Natural killer cell (primary cell): ENCODE results near the gene CDK5R2. TPM values are rescaled to one million over a fixed set of nuclear protein-coding genes. Genes with fewer than 3 reads are reported as not detected.

Source experiments
- ATAC-seq, 3 donors: fragments of 150-1000 bp in 2 of 3; fragments of 200-7000 bp in 1 of 3; cut with Tn5 transposase; 1 replicate in 1 of 3; 2 replicates in 2 of 3; pipeline ENCODE4 v1.10.0; 2021; ENCODE audit warnings: mild to moderate bottlenecking in 2 of 3, moderate library complexity in 2 of 3
- DNase-seq, 2 donors: peaks; one replicate each; pipeline versions ENCODE4 v3.0.0 to v3.0.0-alpha.2; 2013 to 2021; ENCODE audit warnings: mixed read lengths in 1 of 2
- H3K27ac ChIP-seq: one replicate; pipeline ENCODE4 v1.5.1; 2013; ENCODE audit warnings: mild to moderate bottlenecking, low read length
- H3K27me3 ChIP-seq: one replicate; pipeline ENCODE4 v1.6.1; 2013; ENCODE audit warnings: low read length; ENCODE audit not compliant: control insufficient read depth, insufficient read depth
- H3K36me3 ChIP-seq: one replicate; pipeline ENCODE4 v1.6.1; 2013; ENCODE audit warnings: low read length; ENCODE audit not compliant: control insufficient read depth, insufficient read depth
- H3K4me1 ChIP-seq: one replicate; pipeline ENCODE4 v1.6.1; 2013; ENCODE audit warnings: low read length; ENCODE audit not compliant: control insufficient read depth, insufficient read depth
- H3K4me3 ChIP-seq: one replicate; pipeline ENCODE4 v1.5.1; 2013; ENCODE audit warnings: low read length
- H3K9me3 ChIP-seq: one replicate; pipeline ENCODE4 v1.6.1; 2013; ENCODE audit warnings: low read length; ENCODE audit not compliant: control insufficient read depth, insufficient read depth
- H3K27ac Mint-ChIP-seq, 2 donors: one replicate each; pipeline ENCODE4 v1.8.0; 2022; ENCODE audit warnings: mild to moderate bottlenecking in 2 of 2, mixed read lengths in 2 of 2, moderate library complexity in 1 of 2
- H3K27me3 Mint-ChIP-seq, 2 donors: one replicate each; pipeline ENCODE4 v1.8.0; 2022; ENCODE audit warnings: low read depth in 2 of 2, mixed read lengths in 2 of 2
- H3K36me3 Mint-ChIP-seq: one replicate; pipeline ENCODE4 v1.8.0; 2022; ENCODE audit warnings: mixed read lengths
- H3K4me1 Mint-ChIP-seq, 2 donors: one replicate each; pipeline ENCODE4 v1.8.0; 2022; ENCODE audit warnings: mixed read lengths in 2 of 2
- H3K4me3 Mint-ChIP-seq: one replicate; pipeline ENCODE4 v1.8.0; 2022; ENCODE audit warnings: mild to moderate bottlenecking, moderate library complexity, mixed read lengths
- H3K9me3 Mint-ChIP-seq, 2 donors: one replicate each; pipeline ENCODE4 v1.8.0; 2022; ENCODE audit warnings: mixed read lengths in 2 of 2
- CTCF ChIP-seq: fragments of 200-600 bp; IDR thresholded peaks from one replicate; pipeline ENCODE4 v1.8.0; 2022; ENCODE audit warnings: antibody characterized with exemption
- WGBS: methylation state at CpG from one replicate; pipeline ENCODE4 v1.1.7; 2013; ENCODE audit warnings: missing lambda C conversion rate; ENCODE audit not compliant: insufficient coverage; 5-methylcytosine and 5-hydroxymethylcytosine counted together
- intact Hi-C: fragments of 100-400 bp; cut with micrococcal nuclease; formaldehyde crosslinking; loops from one replicate; pipeline ENCODE4 v1.14.2; 2022
- total RNA-seq, 4 donors: library from RNA; stranded (reverse); fragments of 120-200 nt in 1 of 4; gene quantifications; one replicate each; pipeline versions ENCODE4 v1.2.3 to v1.2.4, GENCODE V29; 2013 to 2022

CDK5R2 gene
- total RNA-seq, 3 donors from 2014 or later (not counting 1 experiment from before 2014, with no cell fraction given) = not detected

- H3K4me1 Mint-ChIP-seq = peaks cover 0 to 9% of the 10 kb centered on the region in 2 donors
- Histone ChIP-seq H3K27ac (no peak overlapping the region), H3K36me3 (no peaks in the 10 kb centered on the region), H3K4me1 (peaks cover 28% of the 10 kb centered on the region), H3K4me3 (no peak overlapping the region), H3K9me3 (no peaks in the 10 kb centered on the region), H3K27me3 (peaks cover 53% of the 10 kb centered on the region)
- no peaks in the 10 kb centered on the region for H3K9me3 Mint-ChIP-seq
- intact Hi-C loops = no loop called here
- H3K27ac Mint-ChIP-seq = no peak overlapping the region
- H3K36me3 Mint-ChIP-seq = no peaks in the 10 kb centered on the region
- no peak for ATAC-seq
- no peak overlapping the region for H3K4me3 Mint-ChIP-seq
- DNase-seq = no peak
- TF ChIP-seq CTCF = no peak
- 55% methylated on average over 8 of the region's 10 CpGs for WGBS
- peaks cover 50 to 52% of the 10 kb centered on the region in 2 donors for H3K27me3 Mint-ChIP-seq
Measured at GRCh38 chr2:218999021-218999880, 39.8 kb downstream of the CDK5R2 start.

GRCh38 chr2:218999881-219000568 is 40.6 kb downstream of the CDK5R2 start:
- H3K27ac Mint-ChIP-seq = no peak overlapping the region

GRCh38 chr2:219000569-219000960 is 41.1 kb downstream of the CDK5R2 start:
- Histone ChIP-seq H3K4me1 (peaks cover 28% of the 10 kb centered on the region), H3K9me3 (no peaks in the 10 kb centered on the region), H3K36me3 (no peaks in the 10 kb centered on the region), H3K27ac (no peak overlapping the region), H3K4me3 (no peak overlapping the region), H3K27me3 (peaks cover 51% of the 10 kb centered on the region)
- no peaks in the 10 kb centered on the region for H3K36me3 Mint-ChIP-seq
- intact Hi-C loops = no loop called here
- peaks cover 0 to 7% of the 10 kb centered on the region in 2 donors for H3K4me1 Mint-ChIP-seq
- peaks cover 53 to 55% of the 10 kb centered on the region in 2 donors for H3K27me3 Mint-ChIP-seq
- no peaks in the 10 kb centered on the region for H3K9me3 Mint-ChIP-seq
- no peak for DNase-seq
- no peak overlapping the region for H3K4me3 Mint-ChIP-seq
- H3K27ac Mint-ChIP-seq = no peak overlapping the region
- 26% methylated on average over 5 of the region's 8 CpGs for WGBS
- TF ChIP-seq CTCF = no peak
- ATAC-seq = no peak

More at GRCh38 chr2:218999881-219000568, 40.6 kb downstream of the CDK5R2 start:
- H3K4me3 ChIP-seq = no peak overlapping the region
- WGBS = 8% methylated on average over 8 of the region's 9 CpGs
- H3K27me3 ChIP-seq = peaks cover 54% of the 10 kb centered on the region
- Mint-ChIP-seq H3K36me3 (no peaks in the 10 kb centered on the region), H3K4me1 (peaks cover 0 to 9% of the 10 kb centered on the region in 2 donors), H3K9me3 (no peaks in the 10 kb centered on the region), H3K27me3 (peaks cover 53 to 55% of the 10 kb centered on the region in 2 donors), H3K4me3 (no peak overlapping the region)
- no peaks in the 10 kb centered on the region for H3K36me3 ChIP-seq
- peaks cover 28% of the 10 kb centered on the region for H3K4me1 ChIP-seq
- intact Hi-C loops = no loop called here
- no peak for TF ChIP-seq CTCF
- no peaks in the 10 kb centered on the region for H3K9me3 ChIP-seq
- ATAC-seq (no peak), DNase-seq (no peak)
- H3K27ac ChIP-seq = no peak overlapping the region
